GM19238 (cell line): ENCODE data around the gene KRABD2.
"Not testable (repeated sequence)": the region's sequence is repeated elsewhere in the genome, so short reads cannot be mapped to it uniquely, and the experiment has no call there.

Source experiments
- DNase-seq: peaks from one replicate; pipeline ENCODE4 v3.0.0; 2011; ENCODE audit warnings: low spot score; ENCODE audit not compliant: insufficient read length

KRABD2 gene

GRCh38 chr17:8360751-8361150 lies 15.8 kb downstream of the KRABD2 start:
- no peak for DNase-seq

- no peak for DNase-seq
These were observed 16.2 kb downstream of the KRABD2 start for GRCh38 chr17:8360260-8360659.

- DNase-seq: no peak
These were observed 16.7 kb downstream of the KRABD2 start for GRCh38 chr17:8359769-8360168.

GRCh38 chr17:8357910-8358309 lies 18.6 kb downstream of the KRABD2 start:
- DNase-seq: no peak

- DNase-seq: no peak
These were observed 22.3 kb downstream of the KRABD2 start for GRCh38 chr17:8354236-8354635.

GRCh38 chr17:8353736-8354135 lies 22.8 kb downstream of the KRABD2 start:
- DNase-seq: no peak

GRCh38 chr17:8350339-8350738 lies 26.2 kb downstream of the KRABD2 start:
- DNase-seq: no peak

- DNase-seq: not testable (repeated sequence)
These were observed 29.5 kb downstream of the KRABD2 start for GRCh38 chr17:8347001-8347400.

- DNase-seq: no peak
These were observed 30.4 kb downstream of the KRABD2 start for GRCh38 chr17:8345951-8346665.

GRCh38 chr17:8345052-8345690 lies 31.3 kb downstream of the KRABD2 start:
- no peak for DNase-seq

GRCh38 chr17:8341456-8341855 lies 35.0 kb downstream of the KRABD2 start:
- DNase-seq: no peak

GRCh38 chr17:8339540-8339939 lies 37.0 kb downstream of the KRABD2 start, which contains the start of gene ODF4:
Gene ODF4 (plus strand): TSS chr17:8339840. CDS start chr17:8340052, 212 bp downstream.
- DNase-seq: no peak

- no peak for DNase-seq
These were observed 37.8 kb downstream of the KRABD2 start for GRCh38 chr17:8338753-8339140.

GRCh38 chr17:8337802-8338752 lies 38.4 kb downstream of the KRABD2 start:
- DNase-seq: no peak

GRCh38 chr17:8333281-8333680 lies 43.2 kb downstream of the KRABD2 start:
- no peak for DNase-seq

GRCh38 chr17:8332688-8333087 lies 43.8 kb downstream of the KRABD2 start:
- no peak for DNase-seq

- DNase-seq: no peak
These were observed 44.4 kb downstream of the KRABD2 start for GRCh38 chr17:8332128-8332527.

GRCh38 chr17:8327303-8327649 lies 49.2 kb downstream of the KRABD2 start:
- no peak for DNase-seq
